GM18517 (cell line): Measurements from ENCODE around the gene CAP1.

Source experiments
- ATAC-seq: cut with Tn5 transposase; IDR thresholded peaks from one replicate; pipeline ENCODE4 v1.9.1; 2021; ENCODE audit warnings: mild to moderate bottlenecking, moderate library complexity; ENCODE audit not compliant: unreplicated experiment

CAP1 gene

DNA sequence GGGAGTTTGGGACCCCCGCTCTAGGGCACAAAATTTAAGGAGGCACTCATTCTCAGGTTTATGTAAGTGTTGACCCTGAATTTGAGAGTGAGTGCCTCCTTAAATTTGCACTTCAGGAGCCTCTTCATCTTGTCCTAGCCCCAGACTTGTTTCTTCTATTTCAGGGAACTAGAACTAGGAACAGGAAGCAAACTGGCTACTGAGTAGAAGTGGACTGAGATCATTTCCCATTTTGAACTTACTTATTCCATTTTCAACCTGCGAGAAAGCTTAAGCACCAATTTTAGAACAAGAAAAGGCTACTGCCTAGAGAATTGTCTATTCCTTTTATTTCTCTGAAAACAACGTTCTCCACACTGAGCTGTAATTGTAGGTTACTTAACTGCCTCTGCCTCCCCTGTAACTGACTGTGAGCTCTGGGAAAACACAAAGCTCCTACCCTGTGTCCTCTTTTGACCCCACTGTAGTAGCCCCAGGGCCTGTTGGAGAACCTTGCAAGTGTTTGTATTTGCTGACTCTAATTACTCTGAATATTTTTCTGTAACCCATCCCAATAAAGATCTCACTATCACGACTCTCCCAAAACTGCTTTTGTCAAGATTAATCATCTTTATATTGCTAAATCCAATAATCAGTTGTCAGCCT lies 54.1 kb downstream of the CAP1 start:
- no peak for ATAC-seq

DNA sequence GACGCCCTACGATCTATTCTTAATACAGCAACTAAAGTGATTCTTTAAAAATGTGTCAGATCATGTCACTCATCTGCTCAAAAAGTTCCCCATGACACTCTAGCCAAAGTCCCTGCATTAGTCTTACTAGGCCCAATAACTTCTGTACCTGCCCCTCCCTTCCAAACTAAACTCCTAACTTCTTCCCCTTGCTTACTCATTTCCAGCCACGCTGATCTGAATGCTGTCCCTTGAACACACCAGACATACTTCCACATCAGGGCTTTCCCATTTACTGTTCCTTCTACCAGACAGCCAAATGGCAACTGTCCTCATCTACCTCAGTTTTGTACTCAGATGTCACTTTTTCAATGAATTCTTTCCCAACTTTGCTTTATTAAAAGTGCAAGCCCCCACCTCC lies 55.3 kb downstream of the CAP1 start:
- ATAC-seq, result no peak

DNA sequence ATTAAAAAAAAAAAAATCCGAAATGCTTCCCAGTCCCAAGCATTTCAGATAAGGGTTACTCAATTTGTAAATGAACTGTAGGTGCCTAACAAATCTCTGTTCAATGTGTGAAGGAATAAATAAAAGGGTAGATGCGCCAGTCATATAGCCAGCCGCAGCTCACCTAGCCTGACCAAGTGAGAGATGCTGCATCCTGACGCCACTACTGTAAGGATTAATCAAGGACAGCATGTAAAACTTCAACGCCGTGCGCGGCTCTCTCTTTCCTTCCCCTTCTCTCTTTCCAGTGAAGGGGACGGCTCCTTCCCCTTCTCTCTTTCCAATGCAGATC lies 56.1 kb downstream of the CAP1 start:
- no peak for ATAC-seq

DNA sequence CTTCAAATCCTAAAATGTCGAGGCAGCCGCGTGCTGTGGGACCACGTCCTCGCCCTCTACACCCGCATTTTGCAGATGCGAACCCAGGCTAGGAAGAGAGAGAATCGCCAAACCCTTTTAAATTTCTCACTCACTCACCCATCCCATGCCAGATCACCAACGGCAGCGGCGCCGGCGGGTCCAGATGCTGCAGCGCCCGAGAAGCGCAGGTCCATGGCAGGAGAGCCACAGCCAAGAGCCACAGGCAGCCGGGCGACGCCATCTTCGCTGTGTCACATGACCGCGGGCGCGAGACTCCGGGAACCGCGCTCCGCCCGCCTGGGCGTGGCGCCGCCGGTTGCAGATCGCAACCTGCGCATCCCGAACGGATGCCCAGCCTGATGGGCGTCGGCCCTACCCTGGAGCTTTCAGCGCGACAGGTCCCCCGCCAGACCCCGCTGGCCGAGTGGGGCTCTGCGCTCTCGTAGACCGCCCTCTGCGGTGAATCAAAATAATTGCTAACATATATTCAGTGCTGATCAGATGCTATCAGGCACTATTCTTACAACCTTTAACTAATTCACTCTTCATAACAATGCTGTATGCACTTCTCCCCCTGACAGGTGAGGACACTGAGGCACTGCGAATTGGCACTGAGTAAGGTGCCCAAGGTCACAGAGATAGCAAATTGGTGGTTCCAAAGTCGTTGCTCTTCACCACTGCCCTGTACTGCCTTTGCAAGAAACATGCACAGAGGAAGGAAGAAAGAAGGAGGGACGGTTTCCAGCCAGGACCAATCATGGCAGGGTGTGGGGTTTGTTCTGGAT lies 56.7 kb downstream of the CAP1 start, which contains the start of gene PPT1:
Gene PPT1 (minus strand): TSS at position 276 of the 806 bp plus-strand sequence. CDS start 14 bp downstream, at position 262.
- peak; percentile 79 for ATAC-seq

DNA sequence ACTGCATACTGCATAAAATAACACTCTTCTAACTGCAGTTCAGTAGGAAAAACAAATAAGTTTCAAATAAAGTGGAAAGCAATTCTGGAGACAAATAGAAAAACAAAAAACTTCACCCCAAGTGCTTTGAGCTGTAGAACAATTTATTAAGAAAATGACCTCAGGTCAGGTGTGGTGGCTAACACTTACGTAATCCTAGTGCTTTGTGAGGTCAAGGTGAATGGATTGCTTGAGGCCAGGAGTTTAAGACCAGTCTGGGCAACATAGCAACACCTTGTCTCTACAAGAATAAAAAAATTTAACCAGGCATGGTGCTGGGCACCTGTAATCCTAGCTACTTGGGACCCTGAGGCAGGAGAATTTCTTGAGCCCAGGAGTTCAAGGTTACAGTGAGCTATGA lies 61.5 kb downstream of the CAP1 start:
- ATAC-seq, result no peak

DNA sequence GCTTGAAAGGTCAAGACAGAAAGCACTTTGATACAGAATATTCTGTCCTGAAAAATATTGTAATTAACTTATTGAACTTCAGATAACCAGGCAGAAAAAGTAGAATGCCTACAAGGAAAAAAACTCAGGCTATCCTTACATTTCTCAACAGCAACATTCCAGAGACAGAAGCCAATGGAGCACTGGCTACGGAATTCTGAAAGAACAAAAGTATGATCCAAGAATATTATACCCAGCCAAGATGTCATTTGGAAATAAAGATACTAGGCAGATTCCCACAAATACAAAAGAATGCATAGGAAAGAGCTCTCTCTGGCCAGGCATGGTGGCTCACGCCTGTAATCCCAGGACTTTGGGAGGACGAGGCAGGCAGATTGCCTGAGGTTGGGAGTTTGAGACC lies 62.4 kb downstream of the CAP1 start:
- no peak for ATAC-seq

DNA sequence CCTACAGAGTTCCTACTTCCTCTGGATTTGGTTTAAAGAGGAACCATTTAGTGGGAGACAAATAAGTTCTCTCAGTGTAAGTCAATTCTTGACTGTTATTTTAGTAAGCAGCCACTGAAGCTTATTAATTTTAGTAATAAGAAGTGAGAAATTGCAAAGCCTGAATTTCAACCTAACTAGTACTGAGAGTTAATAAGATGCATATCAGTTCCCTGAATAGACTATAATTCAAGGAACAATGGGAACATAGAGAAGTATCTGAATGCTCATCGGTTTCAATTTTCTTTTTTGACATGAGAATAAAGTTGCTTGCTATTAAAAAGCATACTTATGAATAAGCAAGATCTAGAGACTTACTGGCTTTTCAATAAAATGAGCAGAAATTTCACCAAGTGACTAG lies 64.5 kb downstream of the CAP1 start:
- ATAC-seq, result no peak

DNA sequence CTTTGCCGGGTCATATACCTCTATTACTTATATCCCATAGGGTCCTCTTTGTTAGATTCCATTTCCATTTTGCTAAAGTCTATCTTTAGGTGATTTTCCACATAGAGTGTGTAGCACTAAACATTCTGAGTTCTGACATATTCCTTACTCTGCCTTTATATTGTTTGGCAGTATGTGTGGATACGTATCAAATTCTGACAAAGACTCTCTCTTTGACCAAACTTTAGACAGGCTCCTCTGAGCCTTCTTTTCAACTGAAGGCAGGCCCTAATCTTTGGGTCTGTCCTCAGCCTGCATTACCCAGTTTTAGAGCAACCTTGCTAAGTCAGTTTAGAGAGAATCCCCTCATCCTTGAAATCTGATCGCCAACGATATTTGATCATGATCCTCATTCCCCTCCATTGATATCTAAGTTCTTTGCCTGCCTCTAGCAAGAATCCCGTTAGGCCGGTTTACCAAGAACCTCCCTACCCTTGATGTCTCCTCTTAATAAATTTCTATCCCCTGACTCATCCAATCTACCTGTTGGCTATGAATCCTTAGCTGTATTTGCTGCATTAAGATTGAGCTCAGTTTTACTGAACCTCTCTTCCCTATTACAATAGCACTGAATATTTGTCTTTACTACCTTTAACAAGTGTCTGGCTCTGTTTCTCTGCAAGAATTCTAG lies 66.9 kb downstream of the CAP1 start:
- no peak for ATAC-seq

DNA sequence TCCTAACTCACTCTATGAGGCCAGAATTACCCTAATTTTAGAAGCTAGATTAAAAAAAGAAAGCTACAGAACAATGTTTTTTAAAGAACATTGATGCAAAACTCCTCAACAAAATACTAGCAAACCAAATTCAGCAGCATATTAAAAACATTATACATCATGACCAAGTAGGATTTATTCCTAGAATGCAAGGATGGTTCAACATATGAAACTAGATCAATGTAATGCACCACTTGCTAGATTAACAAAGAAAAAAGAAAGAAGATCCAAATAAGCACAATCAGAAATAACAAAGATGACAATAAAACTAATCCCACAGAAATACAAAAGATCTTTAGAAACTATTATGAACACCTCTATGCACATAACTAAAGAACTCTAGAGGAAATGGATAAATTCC lies 69.9 kb downstream of the CAP1 start:
- no peak for ATAC-seq

DNA sequence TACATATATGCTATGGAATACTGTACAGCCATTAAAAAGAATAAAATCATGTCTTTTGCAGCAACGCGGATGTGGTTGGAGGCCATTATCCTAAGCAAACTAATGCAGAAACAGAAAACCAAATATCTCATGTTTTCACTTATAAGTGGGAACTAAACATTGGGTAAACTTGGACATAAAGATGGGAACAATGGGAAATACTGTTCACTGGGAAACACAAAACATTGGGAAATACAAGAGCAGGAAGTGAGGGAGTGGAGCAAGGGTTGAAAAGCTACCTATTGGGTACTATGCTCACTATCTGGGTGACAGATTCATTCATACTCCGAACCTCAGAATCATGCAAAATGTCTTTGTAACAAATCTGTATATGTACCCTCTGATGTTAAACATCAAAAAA lies 73.9 kb downstream of the CAP1 start:
- ATAC-seq, result no peak

DNA sequence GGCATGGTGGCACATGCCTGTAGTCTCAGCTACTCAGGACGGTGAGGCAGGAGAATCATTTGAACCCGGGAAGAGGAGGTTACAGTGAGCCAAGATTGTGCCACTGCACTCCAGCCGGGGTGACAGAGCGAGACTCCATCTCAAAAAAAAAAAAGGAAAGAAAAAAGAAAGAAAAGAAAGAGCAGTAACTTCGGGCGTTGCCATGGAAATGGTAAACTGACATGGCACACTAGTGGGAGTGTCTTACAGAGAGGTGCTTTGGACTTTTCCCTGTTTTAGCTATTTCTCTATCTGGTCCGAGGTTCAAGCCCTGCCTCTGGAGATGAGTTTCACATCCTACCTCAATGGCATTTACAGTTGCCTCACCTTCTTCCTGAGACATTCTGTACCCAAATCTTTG lies 79.6 kb downstream of the CAP1 start:
- ATAC-seq, result no peak
